Stimulated activated CD4-positive, alpha-beta T cell treated with anti-CD3 and anti-CD28 coated beads, TNF-alpha, amount 100 ng/mL, for 48 hours (primary cell): Measurements from ENCODE around the gene LRRC4C.

Experiments
- DNase-seq, 3 donors: peaks; one replicate each; pipeline ENCODE4 v3.0.0-alpha.2; 2020; ENCODE audit warnings: low read depth in 3 of 3

Gene LRRC4C

DNA sequence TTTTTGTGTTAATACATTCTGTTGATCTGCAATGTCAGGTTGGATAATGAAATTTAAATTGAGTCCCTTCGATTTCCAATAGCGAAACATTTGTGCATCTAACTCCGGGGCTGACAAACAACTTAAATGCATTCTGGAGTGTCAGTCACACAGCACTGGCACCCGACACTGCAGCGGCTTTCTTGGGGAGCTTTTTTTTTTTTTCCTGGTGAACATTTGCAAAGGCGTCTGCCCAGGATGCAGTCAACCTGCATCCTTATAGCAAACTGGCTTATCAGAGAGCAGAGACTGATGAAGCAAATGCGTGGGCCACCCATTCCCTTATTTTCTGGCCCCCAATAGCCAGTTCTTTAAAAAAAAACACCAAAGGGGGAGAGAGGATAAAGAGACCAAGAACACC lies 1167.7 kb downstream of the LRRC4C start:
- DNase-seq = no peak

DNA sequence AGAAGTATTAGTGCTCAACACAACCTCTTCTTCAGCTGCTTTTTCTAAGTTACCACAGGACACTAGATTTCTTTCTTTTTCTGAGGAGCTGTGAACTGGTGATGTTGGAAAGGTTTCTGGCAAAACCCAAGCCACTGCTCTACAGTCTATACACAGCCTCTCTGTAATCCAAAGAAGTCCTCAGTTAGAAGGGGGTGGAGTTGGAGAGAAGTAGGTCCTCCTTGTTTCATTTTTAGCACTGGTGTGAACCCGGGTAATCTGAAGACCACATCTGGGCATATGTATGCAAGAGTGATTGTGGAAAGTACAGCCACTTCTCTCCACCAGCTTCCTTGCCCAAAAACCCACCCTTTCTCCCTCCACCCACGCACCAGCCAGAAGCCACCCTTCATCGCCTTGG lies 1168.1 kb downstream of the LRRC4C start:
- DNase-seq = no peak

DNA sequence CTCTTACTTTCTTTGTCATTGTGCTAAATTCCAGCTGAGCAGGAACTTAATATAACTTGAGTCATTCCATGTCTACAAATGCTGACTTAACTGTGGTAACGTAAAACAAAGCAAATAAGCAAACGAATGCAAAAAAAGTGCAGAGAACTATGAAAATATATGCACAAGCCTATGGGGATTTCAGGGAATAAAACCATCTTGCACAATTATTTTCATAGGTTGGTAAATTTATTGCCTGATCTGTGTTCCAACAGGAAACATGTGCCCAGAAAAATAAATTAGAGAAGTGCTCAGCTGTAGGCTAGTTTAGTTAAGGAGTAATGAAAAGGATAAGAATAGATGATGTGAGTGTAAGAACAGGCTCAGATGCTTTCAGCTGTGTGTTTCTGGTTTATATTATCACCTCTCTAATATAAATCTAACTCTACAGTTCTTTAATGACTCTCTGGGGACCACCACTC lies 1169.3 kb downstream of the LRRC4C start:
- DNase-seq = no peak

- no peak for DNase-seq
These were observed 1170.1 kb downstream of the LRRC4C start for GRCh38 chr11:40289370-40289769.

GRCh38 chr11:40287916-40288803 lies 1171.3 kb downstream of the LRRC4C start:
- no peak for DNase-seq

DNA sequence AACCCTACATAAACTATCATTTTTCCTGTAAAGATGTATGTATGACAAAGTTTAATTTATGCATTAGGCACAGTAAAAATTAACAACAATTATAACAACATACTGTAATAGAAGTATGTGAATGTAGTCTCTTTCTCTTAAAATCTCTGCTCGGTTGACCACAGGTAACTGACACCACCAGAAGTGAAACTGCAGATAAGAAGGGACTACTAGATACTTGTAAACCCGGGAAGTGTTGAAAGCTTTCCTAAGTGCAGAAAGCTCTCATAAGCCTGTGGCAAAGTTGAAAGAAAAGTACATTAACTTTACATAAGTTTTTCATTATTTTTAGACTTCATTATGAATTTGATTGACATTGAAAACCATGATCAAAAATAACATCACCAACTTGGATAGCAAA lies 1173.3 kb downstream of the LRRC4C start:
- no peak for DNase-seq

- DNase-seq = no peak
These were observed 1173.9 kb downstream of the LRRC4C start for GRCh38 chr11:40285558-40285957.

DNA sequence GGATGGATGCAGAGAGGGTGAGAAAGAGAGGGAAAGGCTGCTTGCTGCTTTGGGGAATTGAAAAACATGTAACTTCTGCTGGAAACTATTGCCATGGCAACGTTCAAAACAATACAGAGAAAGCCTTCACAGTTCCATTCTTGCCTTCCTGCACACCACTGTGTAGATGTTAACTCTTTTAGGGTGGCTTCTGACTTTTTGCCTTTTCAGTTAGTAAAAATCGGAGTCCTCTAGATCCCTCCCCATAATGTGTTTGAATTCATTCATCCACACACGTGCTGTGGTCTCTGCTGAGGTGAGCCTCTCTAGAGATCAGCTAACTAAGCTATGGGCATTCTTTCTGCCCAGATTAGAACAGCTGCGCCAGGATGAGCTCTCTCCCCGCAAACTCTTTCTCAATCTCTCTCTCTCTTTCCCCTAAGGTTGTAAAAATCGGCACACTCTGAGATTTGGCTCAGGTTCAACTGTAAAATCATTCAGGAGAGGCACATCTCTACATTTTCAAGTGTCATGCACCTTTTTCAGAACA lies 1178.3 kb downstream of the LRRC4C start:
- DNase-seq = no peak

DNA sequence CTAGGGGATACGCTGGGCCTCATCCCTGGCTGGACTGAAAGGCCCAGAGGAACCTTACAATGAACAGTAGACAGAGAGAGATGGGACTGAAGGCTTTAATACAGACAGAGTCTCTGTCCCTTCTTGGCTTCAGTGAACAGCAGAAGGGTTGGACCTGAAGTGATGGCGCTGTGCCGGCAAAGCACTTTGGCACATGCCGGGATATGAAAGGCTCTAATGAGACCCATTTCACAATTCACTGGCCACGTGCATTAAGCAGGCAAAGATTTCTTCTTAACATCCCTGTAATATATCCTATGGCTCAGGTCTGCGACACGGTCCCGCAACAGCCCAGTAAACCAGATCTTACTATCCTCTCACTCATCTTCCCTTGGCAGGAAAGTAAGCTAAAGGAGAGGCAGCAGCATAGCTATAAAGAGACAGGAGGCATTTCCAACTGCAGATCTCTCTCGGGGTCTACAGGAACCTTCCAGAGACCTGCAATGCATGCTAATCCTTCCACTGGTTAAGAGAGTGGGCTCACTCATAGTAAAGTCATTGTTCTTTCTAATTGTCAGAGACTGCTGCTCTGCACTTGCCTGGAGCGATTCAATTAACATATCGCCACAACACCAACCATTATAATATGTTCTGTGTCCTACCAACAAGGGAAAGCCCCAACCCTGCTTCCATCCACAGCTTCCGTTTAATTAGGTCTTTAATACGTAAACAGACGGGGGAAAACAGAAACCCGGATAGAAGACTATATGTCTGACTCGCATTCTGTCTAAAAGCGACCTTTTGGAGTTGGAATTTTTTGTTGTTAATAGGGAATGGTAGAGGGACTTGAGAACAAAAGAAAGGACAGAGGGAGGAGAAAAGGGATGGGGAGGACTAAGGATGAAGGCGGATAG lies 1179.0 kb downstream of the LRRC4C start:
- no peak for DNase-seq

- DNase-seq = no peak
These were observed 1182.5 kb downstream of the LRRC4C start for GRCh38 chr11:40276960-40277359.

DNA sequence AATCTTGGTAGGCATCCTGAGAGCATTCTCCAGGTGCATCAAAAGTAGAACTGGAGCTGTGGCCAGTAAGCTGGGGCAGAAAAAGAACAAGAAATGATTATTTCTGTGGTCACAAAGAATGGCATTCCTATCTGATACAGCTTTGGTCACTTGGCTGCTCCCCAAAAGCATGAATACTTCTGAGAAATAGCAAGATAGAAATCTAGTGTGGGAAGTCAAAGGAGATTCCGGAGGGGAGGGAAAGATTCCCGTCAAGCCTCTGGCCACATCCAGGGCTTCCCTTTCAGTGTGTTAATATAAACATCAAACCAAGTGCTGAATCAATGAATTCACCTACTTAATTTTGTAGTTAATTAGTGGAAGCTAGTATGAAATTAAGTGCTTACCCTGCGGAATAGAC lies 1185.4 kb downstream of the LRRC4C start:
- no peak for DNase-seq

GRCh38 chr11:40273192-40273732 lies 1186.2 kb downstream of the LRRC4C start:
- DNase-seq = no peak

GRCh38 chr11:40271361-40271760 lies 1188.1 kb downstream of the LRRC4C start:
- DNase-seq = no peak

- no peak for DNase-seq
These were observed 1189.6 kb downstream of the LRRC4C start for GRCh38 chr11:40269865-40270264.

- DNase-seq = no peak
These were observed 1190.9 kb downstream of the LRRC4C start for GRCh38 chr11:40268551-40268950.

GRCh38 chr11:40255457-40255856 lies 1204.0 kb downstream of the LRRC4C start:
- DNase-seq = no peak

- DNase-seq = no peak
These were observed 1206.3 kb downstream of the LRRC4C start for GRCh38 chr11:40253166-40253565.

- no peak for DNase-seq
These were observed 1207.2 kb downstream of the LRRC4C start for GRCh38 chr11:40252236-40252635.

DNA sequence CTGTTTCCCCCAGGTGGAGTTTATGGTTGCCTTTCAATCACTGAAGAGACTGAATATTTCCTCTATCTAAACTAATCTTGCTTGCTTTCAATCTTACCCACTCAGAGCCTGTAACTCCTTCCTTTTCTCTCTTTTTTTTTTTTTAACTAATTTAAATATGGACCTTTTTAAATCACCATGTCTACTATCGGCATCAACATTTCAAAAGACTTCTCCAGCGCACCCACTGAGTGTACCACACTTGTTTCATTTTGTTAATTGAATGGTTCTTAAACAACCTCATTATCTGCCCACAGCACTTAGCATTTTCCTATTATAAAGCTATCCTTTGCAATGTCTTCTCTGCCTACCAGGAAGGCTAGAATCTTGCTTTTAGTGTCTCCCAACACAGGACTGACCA lies 1212.5 kb downstream of the LRRC4C start:
- DNase-seq = no peak

GRCh38 chr11:40241524-40242051 lies 1217.9 kb downstream of the LRRC4C start:
- DNase-seq = no peak

DNA sequence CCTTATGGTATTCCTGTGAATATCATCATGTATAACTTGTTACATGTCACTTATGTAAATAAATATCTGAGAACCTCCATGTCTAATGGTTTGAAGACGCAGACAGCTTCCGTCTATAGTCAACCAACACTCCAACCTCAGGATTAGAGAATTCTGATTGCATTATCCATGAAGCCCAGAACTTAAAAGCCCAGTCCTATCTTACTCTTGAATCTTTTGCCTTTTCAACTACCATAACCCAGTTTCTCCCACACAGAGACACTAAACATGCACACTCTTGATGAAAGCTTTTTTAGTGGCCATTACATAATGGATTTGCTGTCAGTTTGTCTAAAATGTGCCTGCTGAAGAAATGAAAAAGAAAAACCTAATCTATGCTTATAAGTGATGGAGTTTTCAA lies 1219.2 kb downstream of the LRRC4C start:
- no peak for DNase-seq

DNA sequence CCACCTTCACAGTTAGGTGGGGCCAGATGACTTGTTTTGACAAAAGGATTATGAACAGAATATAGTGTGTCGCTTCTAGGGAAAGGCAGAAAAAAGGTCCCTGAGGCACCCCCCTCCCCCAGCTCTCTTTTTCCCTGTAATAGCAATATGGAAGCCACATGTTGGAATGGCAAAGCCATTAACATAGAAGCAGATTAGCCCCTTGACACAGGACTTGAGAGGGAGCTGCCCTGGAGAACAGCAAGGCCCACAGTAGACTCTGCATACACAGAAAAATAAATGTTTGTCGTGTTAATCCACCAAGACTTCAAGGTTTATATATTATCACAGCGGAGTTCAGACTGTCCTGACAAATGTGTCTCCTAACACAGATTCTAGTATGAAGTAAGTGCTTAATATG lies 1222.9 kb downstream of the LRRC4C start:
- no peak for DNase-seq
